Natural killer cell (primary cell): ENCODE data around the gene QSER1. TPM values are rescaled to one million over a fixed set of nuclear protein-coding genes. Genes with fewer than 3 reads are reported as not detected.
A peak's percentile ranks its signal among the peaks of the same experiment; 100 is the strongest.
"Not testable (repeated sequence)": the region's sequence is repeated elsewhere in the genome, so short reads cannot be mapped to it uniquely, and the experiment has no call there.

ENCODE experiments used
- ATAC-seq, 3 donors: fragments of 150-1000 bp in 2 of 3; fragments of 200-7000 bp in 1 of 3; cut with Tn5 transposase; 1 replicate in 1 of 3; 2 replicates in 2 of 3; pipeline ENCODE4 v1.10.0; 2021; ENCODE audit warnings: mild to moderate bottlenecking in 2 of 3, moderate library complexity in 2 of 3
- DNase-seq, 2 donors: peaks; one replicate each; pipeline versions ENCODE4 v3.0.0 to v3.0.0-alpha.2; 2013 to 2021; ENCODE audit warnings: mixed read lengths in 1 of 2
- H3K27ac ChIP-seq: one replicate; pipeline ENCODE4 v1.5.1; 2013; ENCODE audit warnings: mild to moderate bottlenecking, low read length
- H3K27me3 ChIP-seq: one replicate; pipeline ENCODE4 v1.6.1; 2013; ENCODE audit warnings: low read length; ENCODE audit not compliant: control insufficient read depth, insufficient read depth
- H3K36me3 ChIP-seq: one replicate; pipeline ENCODE4 v1.6.1; 2013; ENCODE audit warnings: low read length; ENCODE audit not compliant: control insufficient read depth, insufficient read depth
- H3K4me1 ChIP-seq: one replicate; pipeline ENCODE4 v1.6.1; 2013; ENCODE audit warnings: low read length; ENCODE audit not compliant: control insufficient read depth, insufficient read depth
- H3K4me3 ChIP-seq: one replicate; pipeline ENCODE4 v1.5.1; 2013; ENCODE audit warnings: low read length
- H3K9me3 ChIP-seq: one replicate; pipeline ENCODE4 v1.6.1; 2013; ENCODE audit warnings: low read length; ENCODE audit not compliant: control insufficient read depth, insufficient read depth
- H3K27ac Mint-ChIP-seq, 2 donors: one replicate each; pipeline ENCODE4 v1.8.0; 2022; ENCODE audit warnings: mild to moderate bottlenecking in 2 of 2, mixed read lengths in 2 of 2, moderate library complexity in 1 of 2
- H3K27me3 Mint-ChIP-seq, 2 donors: one replicate each; pipeline ENCODE4 v1.8.0; 2022; ENCODE audit warnings: low read depth in 2 of 2, mixed read lengths in 2 of 2
- H3K36me3 Mint-ChIP-seq: one replicate; pipeline ENCODE4 v1.8.0; 2022; ENCODE audit warnings: mixed read lengths
- H3K4me1 Mint-ChIP-seq, 2 donors: one replicate each; pipeline ENCODE4 v1.8.0; 2022; ENCODE audit warnings: mixed read lengths in 2 of 2
- H3K4me3 Mint-ChIP-seq: one replicate; pipeline ENCODE4 v1.8.0; 2022; ENCODE audit warnings: mild to moderate bottlenecking, moderate library complexity, mixed read lengths
- H3K9me3 Mint-ChIP-seq, 2 donors: one replicate each; pipeline ENCODE4 v1.8.0; 2022; ENCODE audit warnings: mixed read lengths in 2 of 2
- WGBS: methylation state at CpG from one replicate; pipeline ENCODE4 v1.1.7; 2013; ENCODE audit warnings: missing lambda C conversion rate; ENCODE audit not compliant: insufficient coverage; 5-methylcytosine and 5-hydroxymethylcytosine counted together
- intact Hi-C: fragments of 100-400 bp; cut with micrococcal nuclease; formaldehyde crosslinking; loops from one replicate; pipeline ENCODE4 v1.14.2; 2022
- total RNA-seq, 4 donors: library from RNA; stranded (reverse); fragments of 120-200 nt in 1 of 4; gene quantifications; one replicate each; pipeline versions ENCODE4 v1.2.3 to v1.2.4, GENCODE V29; 2013 to 2022
- TF ChIP-seq, protein P1 (sequence below): fragments of 200-600 bp; IDR thresholded peaks from one replicate; pipeline ENCODE4 v1.8.0; 2022; ENCODE audit warnings: antibody characterized with exemption

QSER1 gene
- total RNA-seq, 3 donors from 2014 or later (not counting 1 experiment from before 2014, with no cell fraction given) = 14.5 to 21.5 (median 17.8) TPM

DNA sequence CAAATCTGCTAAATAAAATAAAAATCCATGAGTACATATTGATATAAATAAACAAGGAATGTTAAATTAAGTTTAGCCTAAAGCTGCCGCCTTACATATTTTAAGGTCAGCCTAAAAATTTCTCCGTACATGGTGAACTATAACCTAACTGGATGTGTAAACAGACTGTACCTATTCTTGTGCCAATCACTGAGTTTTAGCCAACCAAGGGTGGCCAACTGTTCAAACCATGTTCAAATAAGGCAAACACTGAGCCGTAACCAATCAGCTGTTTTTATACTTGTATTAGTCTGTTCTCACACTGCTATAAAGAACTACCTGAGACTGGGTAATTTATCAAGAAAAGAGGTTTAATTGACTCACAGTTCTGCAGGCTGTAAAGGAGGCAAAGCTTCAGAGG is 8.6 kb upstream of the QSER1 start:
- WGBS = 100% methylated on average over 2 of the region's 3 CpGs
- intact Hi-C loops = loop anchor here (2.0 kb wide), 1 partner anchor 181 kb away; no protein-coding TSS in a partner anchor
- Mint-ChIP-seq H3K27ac (no peak overlapping the region), H3K4me1 (no peaks in the 10 kb centered on the region), H3K9me3 (no peaks in the 10 kb centered on the region), H3K4me3 (no peak overlapping the region), H3K27me3 (peaks cover 0 to 6% of the 10 kb centered on the region in 2 donors), H3K36me3 (no peaks in the 10 kb centered on the region)
- no peak for DNase-seq
- TF ChIP-seq, protein P1, sequence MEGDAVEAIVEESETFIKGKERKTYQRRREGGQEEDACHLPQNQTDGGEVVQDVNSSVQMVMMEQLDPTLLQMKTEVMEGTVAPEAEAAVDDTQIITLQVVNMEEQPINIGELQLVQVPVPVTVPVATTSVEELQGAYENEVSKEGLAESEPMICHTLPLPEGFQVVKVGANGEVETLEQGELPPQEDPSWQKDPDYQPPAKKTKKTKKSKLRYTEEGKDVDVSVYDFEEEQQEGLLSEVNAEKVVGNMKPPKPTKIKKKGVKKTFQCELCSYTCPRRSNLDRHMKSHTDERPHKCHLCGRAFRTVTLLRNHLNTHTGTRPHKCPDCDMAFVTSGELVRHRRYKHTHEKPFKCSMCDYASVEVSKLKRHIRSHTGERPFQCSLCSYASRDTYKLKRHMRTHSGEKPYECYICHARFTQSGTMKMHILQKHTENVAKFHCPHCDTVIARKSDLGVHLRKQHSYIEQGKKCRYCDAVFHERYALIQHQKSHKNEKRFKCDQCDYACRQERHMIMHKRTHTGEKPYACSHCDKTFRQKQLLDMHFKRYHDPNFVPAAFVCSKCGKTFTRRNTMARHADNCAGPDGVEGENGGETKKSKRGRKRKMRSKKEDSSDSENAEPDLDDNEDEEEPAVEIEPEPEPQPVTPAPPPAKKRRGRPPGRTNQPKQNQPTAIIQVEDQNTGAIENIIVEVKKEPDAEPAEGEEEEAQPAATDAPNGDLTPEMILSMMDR = no peak
- Histone ChIP-seq H3K36me3 (no peaks in the 10 kb centered on the region), H3K4me1 (no peaks in the 10 kb centered on the region), H3K9me3 (no peaks in the 10 kb centered on the region), H3K27me3 (no peaks in the 10 kb centered on the region), H3K27ac (no peak overlapping the region), H3K4me3 (no peak overlapping the region)
- no peak for ATAC-seq

DNA sequence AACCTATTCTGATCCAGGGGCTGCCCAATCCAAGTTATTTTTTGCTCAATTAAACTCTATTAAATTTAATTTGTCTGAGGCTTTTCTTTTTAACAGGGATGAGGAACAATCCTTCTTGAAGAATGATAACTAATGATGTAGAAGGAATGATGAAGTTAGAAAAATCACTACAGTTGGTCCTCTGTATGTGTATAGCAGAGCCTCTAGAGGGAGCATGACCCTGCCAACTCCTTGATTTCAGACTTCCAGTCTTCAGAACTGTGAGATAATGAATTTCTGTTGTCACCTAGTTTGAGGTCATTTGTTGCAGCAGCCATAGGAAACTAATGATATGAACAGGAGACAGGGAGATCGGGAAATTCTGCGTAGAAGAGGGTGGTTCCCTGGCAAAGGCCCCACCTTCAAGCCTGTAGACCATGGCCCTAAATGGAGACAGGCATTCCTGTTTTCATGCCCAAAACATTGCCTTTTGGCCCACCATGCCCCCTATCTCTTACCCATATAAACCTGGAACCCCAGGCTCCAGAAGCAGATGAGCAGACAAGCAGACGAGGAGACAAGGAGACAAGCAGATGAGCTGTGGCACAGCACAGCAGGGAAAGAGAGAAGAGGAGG is 7.7 kb upstream of the QSER1 start:
- Histone ChIP-seq H3K9me3 (no peaks in the 10 kb centered on the region), H3K4me3 (no peak overlapping the region), H3K36me3 (no peaks in the 10 kb centered on the region), H3K4me1 (no peaks in the 10 kb centered on the region), H3K27ac (no peak overlapping the region), H3K27me3 (no peaks in the 10 kb centered on the region)
- DNase-seq (peak in 1 of 2 donors; percentile 34), ATAC-seq (peak in 2 of 3 donors; percentile 48 to 52)
- TF ChIP-seq, protein P1 = peak; percentile 29
- intact Hi-C loops = loop anchor here (2.0 kb wide), 1 partner anchor 180 kb away; no protein-coding TSS in a partner anchor
- Mint-ChIP-seq H3K4me1 (no peaks in the 10 kb centered on the region), H3K36me3 (no peaks in the 10 kb centered on the region), H3K27me3 (peaks cover 0 to 6% of the 10 kb centered on the region in 2 donors), H3K9me3 (no peaks in the 10 kb centered on the region), H3K4me3 (no peak overlapping the region), H3K27ac (no peak overlapping the region)
- 89% methylated on average over 3 of the region's 3 CpGs for WGBS

DNA sequence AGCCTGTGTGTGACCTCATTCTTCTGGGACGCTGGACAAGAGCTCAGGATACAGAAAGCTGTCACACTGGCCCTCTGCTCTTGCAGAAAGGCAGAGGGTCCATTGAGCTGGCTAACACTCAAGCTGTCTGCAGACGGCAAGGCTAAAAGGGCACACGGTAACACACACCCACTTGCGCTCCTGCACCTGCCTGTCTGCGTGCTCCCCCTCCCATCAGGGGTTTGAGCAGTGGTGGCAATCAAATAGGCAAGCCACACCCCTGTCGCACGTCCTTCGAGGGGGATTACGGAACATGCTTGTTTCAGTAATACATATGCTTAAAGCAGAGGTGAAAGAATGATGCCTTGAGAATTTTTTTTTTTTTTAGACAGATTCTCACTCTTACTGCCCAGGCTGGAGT is 7.1 kb upstream of the QSER1 start:
- ATAC-seq = no peak
- H3K36me3 Mint-ChIP-seq = no peaks in the 10 kb centered on the region
- H3K4me3 ChIP-seq = no peak overlapping the region
- H3K27me3 ChIP-seq = no peaks in the 10 kb centered on the region
- no peaks in the 10 kb centered on the region for H3K9me3 ChIP-seq
- H3K27ac Mint-ChIP-seq = no peak overlapping the region
- H3K36me3 ChIP-seq = no peaks in the 10 kb centered on the region
- intact Hi-C loops = loop anchor here (2.0 kb wide), 1 partner anchor 179 kb away; no protein-coding TSS in a partner anchor
- H3K27me3 Mint-ChIP-seq = peaks cover 0 to 6% of the 10 kb centered on the region in 2 donors
- TF ChIP-seq, protein P1 = no peak
- H3K4me1 ChIP-seq = no peaks in the 10 kb centered on the region
- H3K27ac ChIP-seq = no peak overlapping the region
- H3K9me3 Mint-ChIP-seq = no peaks in the 10 kb centered on the region
- H3K4me3 Mint-ChIP-seq = no peak overlapping the region
- H3K4me1 Mint-ChIP-seq = no peaks in the 10 kb centered on the region
- 96% methylated on average over 9 of the region's 9 CpGs for WGBS
- DNase-seq = no peak

DNA sequence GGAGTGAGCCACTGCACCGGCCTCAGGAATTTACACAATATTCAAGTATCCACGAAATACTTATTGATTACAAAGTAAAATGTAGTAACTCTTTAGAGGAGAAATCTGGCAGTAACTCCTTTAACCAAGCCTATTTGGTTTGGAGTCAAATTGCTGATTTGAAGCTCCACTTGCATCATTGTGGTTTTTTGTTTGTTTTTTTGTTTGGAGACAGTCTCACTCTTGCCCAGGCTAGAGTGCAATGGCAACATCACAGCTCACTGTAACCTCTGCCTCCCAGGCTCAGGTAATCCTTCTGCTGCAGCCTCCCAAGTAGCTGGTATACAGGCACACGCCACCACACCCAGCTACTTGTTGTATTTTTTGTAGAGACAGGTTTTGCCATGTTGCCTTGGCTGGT is 6.4 kb upstream of the QSER1 start:
- intact Hi-C loops = no loop called here
- Mint-ChIP-seq H3K36me3 (no peaks in the 10 kb centered on the region), H3K4me3 (no peak overlapping the region), H3K27ac (no peak overlapping the region), H3K4me1 (peaks cover 0 to under 1% of the 10 kb centered on the region in 2 donors), H3K27me3 (peaks cover 0 to 6% of the 10 kb centered on the region in 2 donors), H3K9me3 (no peaks in the 10 kb centered on the region)
- no peak overlapping the region for H3K27ac ChIP-seq
- H3K4me3 ChIP-seq = no peak overlapping the region
- H3K27me3 ChIP-seq = no peaks in the 10 kb centered on the region
- no peak for DNase-seq
- H3K36me3 ChIP-seq = no peaks in the 10 kb centered on the region
- WGBS = 100% methylated on average over 1 of the region's 3 CpGs
- no peaks in the 10 kb centered on the region for H3K9me3 ChIP-seq
- no peak for ATAC-seq
- no peaks in the 10 kb centered on the region for H3K4me1 ChIP-seq
- TF ChIP-seq, protein P1 = no peak

DNA sequence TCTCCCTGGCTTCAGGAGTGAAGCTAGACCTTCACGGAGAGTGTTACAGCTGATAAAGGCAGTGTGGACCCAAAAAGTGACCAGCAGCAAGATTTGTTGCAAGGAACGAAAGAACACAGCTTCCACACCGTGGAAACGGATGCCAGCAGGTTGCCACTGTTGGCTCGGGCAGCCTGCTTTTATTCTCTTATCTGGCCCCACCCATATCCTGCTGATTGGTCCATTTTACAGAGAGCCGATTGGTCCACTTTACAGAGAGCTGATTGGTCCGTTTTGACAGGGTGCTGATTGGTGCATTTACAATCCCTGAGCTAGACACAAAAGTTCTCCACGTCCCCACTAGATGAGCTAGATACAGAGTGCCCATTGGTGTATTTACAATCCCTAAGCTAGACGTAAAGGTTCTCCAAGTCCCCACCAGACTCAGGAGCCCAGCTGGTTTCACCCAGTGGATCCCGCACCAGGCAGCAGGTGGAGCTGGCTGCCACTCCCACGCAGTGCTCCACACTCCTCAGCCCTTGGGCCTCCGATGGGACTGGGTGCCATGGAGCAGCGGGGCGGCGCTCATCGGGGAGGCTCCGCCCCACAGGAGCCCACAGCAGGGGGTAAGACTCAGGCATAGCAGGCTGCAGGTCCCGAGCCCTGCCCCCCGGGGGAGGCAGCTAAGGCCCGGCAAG is 4.8 kb upstream of the QSER1 start:
- intact Hi-C loops, H3K36me3 Mint-ChIP-seq, H3K4me3 ChIP-seq: not testable (repeated sequence)

More for the DNA sequence above, 4.8 kb upstream of the QSER1 start:
- H3K9me3 ChIP-seq, H3K27me3 Mint-ChIP-seq, H3K9me3 Mint-ChIP-seq, H3K27me3 ChIP-seq, DNase-seq, H3K4me3 Mint-ChIP-seq, H3K27ac Mint-ChIP-seq, H3K36me3 ChIP-seq, ATAC-seq, H3K27ac ChIP-seq, H3K4me1 ChIP-seq: not testable (repeated sequence)
- peaks cover 8 to 11% of the 10 kb centered on the region in 2 donors for H3K4me1 Mint-ChIP-seq
- 97% methylated on average over 20 of the region's 20 CpGs for WGBS
